Measurements from ENCODE around the gene RUNX2.

GRCh38 chr6:45572833-45573232 lies 244.7 kb downstream of the RUNX2 start:
- TF ChIP-seq PHF8 (conservative IDR thresholded peaks at IDR 0.05; ENCODE audit: low read depth, low read length) (no peak), CTCF (IDR thresholded peaks at IDR 0.05; ENCODE audit: control extremely low read depth in 1 of 3, insufficient read depth in 1 of 3, low read depth in 1 of 3, low read length in 3 of 3) (no peak), ATF2 (IDR thresholded peaks at IDR 0.05; ENCODE audit: low read length) (no peak), POLR2AphosphoS5 (IDR thresholded peaks at IDR 0.05; ENCODE audit: low read depth, low read length) (no peak), RXRA (IDR thresholded peaks at IDR 0.05; ENCODE audit: insufficient read depth, low read depth, low read length) (no peak), POLR2A (IDR thresholded peaks at IDR 0.05; ENCODE audit: control extremely low read depth in 1 of 2, low read depth in 2 of 2, low read length in 2 of 2) (no peak), EZH2 (IDR thresholded peaks at IDR 0.05; ENCODE audit: low read depth, low read length, severe bottlenecking) (no peak), JUND (IDR thresholded peaks at IDR 0.05; ENCODE audit: low read length) (no peak), EP300 (IDR thresholded peaks at IDR 0.05; ENCODE audit: borderline replicate concordance in 1 of 2, low read depth in 2 of 2, low read length in 2 of 2) (no peak)

All from H1 (cell line).